ENCODE results near the gene CST9. TPM values are rescaled to one million over a fixed set of nuclear protein-coding genes. Genes with fewer than 3 reads are reported as not detected.

The CST9 gene
- total and polyA plus RNA-seq, 7 experiments from 2014 or later: not detected

DNA sequence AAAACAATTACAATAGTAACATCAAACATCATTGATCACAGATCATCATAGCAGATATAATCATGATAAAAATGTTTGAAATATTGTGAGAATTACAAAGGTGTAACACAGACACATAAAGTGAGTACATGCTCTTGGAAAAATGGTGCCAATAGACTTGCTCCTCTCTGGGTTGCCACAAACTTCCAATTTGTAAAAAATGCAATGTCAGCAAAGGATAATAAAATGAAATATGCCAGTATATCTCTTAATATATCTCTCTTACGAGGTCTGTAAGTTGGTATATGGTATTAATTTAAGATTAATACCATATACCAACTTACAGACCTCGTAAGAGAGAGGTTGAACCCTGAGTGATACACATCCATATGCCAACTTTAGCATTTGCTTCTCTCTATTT lies 45.4 kb upstream of the CST9 start:
- Histone ChIP-seq H3K27me3 (ENCODE audit: control insufficient read depth in 2 of 2, insufficient read depth in 2 of 2, low read length in 2 of 2) (no peaks in the 10 kb centered on the region), H3K27ac (ENCODE audit: low read depth, low read length) (no peak overlapping the region), H3K36me3 (ENCODE audit: control insufficient read depth in 2 of 3, insufficient read depth in 3 of 3, low read length in 3 of 3) (no peaks in the 10 kb centered on the region), H3K4me1 (ENCODE audit: control insufficient read depth in 2 of 2, insufficient read depth in 2 of 2, low read length in 2 of 2) (no peaks in the 10 kb centered on the region), H3K9me3 (ENCODE audit: control insufficient read depth in 2 of 3, low read length in 3 of 3) (no peaks in the 10 kb centered on the region), H3K4me3 (ENCODE audit: low read length) (no peak overlapping the region)
- ATAC-seq (no peak), DNase-seq (no peak)
- ChIA-PET CTCF (no interaction called here), POLR2A (no interaction called here)
- H3K27me3 Mint-ChIP-seq: peaks cover 10 to 22% (median 11%) of the 10 kb centered on the region in 5 donors
- H3K4me3 Mint-ChIP-seq: no peak overlapping the region
- intact Hi-C loops (cut with micrococcal nuclease): no loop called here
- peaks cover 0 to 6% (median 0%) of the 10 kb centered on the region in 7 donors for H3K4me1 Mint-ChIP-seq
- no peaks in the 10 kb centered on the region for H3K36me3 Mint-ChIP-seq
- no peak overlapping the region for H3K27ac Mint-ChIP-seq
- peaks cover 0 to 3% (median 0%) of the 10 kb centered on the region in 11 donors for H3K9me3 Mint-ChIP-seq

DNA sequence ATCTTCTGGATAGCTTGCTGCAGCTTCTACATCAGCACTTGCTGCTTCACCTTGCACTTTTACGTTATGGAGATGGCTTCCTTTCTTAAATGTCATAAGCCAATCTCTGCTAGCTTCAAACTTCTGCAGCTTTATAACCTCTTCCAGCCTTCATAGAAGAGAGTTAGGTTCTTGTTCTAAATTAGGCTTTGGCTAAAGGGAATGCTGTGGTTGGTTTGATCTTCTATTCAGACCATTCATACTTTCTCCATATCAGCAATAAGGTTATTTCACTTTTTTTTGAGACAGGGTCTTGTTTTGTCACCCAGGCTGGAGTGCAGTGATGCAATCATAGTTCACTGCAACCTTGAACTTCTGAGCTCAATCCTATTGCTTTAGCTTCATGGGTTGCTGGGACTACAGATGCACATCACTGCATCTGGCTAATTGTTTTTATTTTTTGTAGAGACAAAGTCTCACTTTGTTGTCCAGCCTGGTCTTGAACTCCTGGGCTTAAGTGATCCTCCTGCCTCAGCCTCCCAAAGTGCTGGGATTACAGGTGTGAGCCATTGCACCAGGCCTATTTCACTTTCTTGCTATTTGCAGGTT lies 44.2 kb upstream of the CST9 start:
- Histone ChIP-seq H3K27ac (ENCODE audit: low read depth, low read length) (no peak overlapping the region), H3K36me3 (ENCODE audit: control insufficient read depth in 2 of 3, insufficient read depth in 3 of 3, low read length in 3 of 3) (no peaks in the 10 kb centered on the region), H3K27me3 (ENCODE audit: control insufficient read depth in 2 of 2, insufficient read depth in 2 of 2, low read length in 2 of 2) (no peaks in the 10 kb centered on the region), H3K9me3 (ENCODE audit: control insufficient read depth in 2 of 3, low read length in 3 of 3) (no peaks in the 10 kb centered on the region), H3K4me1 (ENCODE audit: control insufficient read depth in 2 of 2, insufficient read depth in 2 of 2, low read length in 2 of 2) (no peaks in the 10 kb centered on the region), H3K4me3 (ENCODE audit: low read length) (no peak overlapping the region)
- H3K27ac Mint-ChIP-seq: no peak overlapping the region
- H3K4me3 Mint-ChIP-seq: no peak overlapping the region
- peaks cover 0 to 6% (median 0%) of the 10 kb centered on the region in 7 donors for H3K4me1 Mint-ChIP-seq
- ATAC-seq (no peak), DNase-seq (no peak)
- no peaks in the 10 kb centered on the region for H3K36me3 Mint-ChIP-seq
- H3K27me3 Mint-ChIP-seq: peaks cover 4 to 18% (median 13%) of the 10 kb centered on the region in 5 donors
- POLR2A ChIA-PET: no interaction called here
- peaks cover 0 to 3% (median 0%) of the 10 kb centered on the region in 11 donors for H3K9me3 Mint-ChIP-seq
- intact Hi-C loops (cut with micrococcal nuclease): no loop called here
- CTCF ChIA-PET: no interaction called here

DNA sequence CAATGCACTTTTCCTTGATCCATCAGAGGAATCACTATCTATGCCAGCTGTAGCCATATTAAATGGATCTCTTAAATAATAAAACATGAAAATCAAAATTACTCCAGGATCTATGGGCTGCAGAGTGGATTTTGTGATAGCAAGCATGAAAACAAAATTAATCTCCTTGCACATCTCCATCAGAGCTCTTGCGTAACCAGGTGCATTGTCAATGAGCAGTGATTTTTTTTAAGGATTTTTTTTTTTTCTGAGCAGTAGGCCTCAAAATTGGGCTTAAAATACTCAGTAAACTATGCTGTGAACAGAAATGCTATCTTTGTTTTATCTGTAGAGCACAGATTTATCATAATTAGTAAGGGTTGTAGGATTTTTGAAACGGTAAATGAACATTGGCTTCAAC lies 43.5 kb upstream of the CST9 start:
- Histone ChIP-seq H3K4me3 (ENCODE audit: low read length) (no peak overlapping the region), H3K4me1 (ENCODE audit: control insufficient read depth in 2 of 2, insufficient read depth in 2 of 2, low read length in 2 of 2) (no peaks in the 10 kb centered on the region)
- intact Hi-C loops (cut with micrococcal nuclease): no loop called here

DNA sequence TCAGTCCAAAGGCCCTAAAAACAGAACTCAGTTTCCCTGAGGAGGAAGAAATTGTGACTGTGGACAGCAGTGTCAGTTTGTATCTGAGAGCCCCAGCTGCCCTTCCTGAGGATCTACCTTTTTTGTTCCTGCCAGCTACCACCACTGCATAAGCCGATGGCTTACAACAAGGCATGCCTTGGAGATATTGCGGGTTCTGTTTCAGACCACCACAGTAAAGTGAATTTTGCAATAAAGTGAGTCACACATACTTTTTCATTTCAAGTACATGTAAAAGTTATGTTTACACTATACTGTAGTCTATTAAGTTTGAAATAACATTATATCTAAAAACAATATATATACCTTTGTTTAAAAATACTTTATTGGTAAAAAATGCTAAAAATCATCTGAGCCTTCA lies 41.6 kb upstream of the CST9 start:
- peaks cover 0 to 3% (median 0%) of the 10 kb centered on the region in 11 donors for H3K9me3 Mint-ChIP-seq
- H3K27me3 ChIP-seq (ENCODE audit: control insufficient read depth in 2 of 2, insufficient read depth in 2 of 2, low read length in 2 of 2): no peaks in the 10 kb centered on the region
- no peaks in the 10 kb centered on the region for H3K36me3 Mint-ChIP-seq
- no peak overlapping the region for H3K27ac Mint-ChIP-seq
- no peaks in the 10 kb centered on the region for H3K36me3 ChIP-seq (ENCODE audit: control insufficient read depth in 2 of 3, insufficient read depth in 3 of 3, low read length in 3 of 3)
- no peaks in the 10 kb centered on the region for H3K9me3 ChIP-seq (ENCODE audit: control insufficient read depth in 2 of 3, low read length in 3 of 3)
- CTCF ChIA-PET: no interaction called here
- H3K27me3 Mint-ChIP-seq: peaks cover 0 to 4% (median 0%) of the 10 kb centered on the region in 5 donors
- no peak for DNase-seq
- no peak overlapping the region for H3K4me3 Mint-ChIP-seq
- peaks cover 0 to 2% (median 0%) of the 10 kb centered on the region in 7 donors for H3K4me1 Mint-ChIP-seq
- no peak overlapping the region for H3K4me3 ChIP-seq (ENCODE audit: low read length)
- H3K4me1 ChIP-seq (ENCODE audit: control insufficient read depth in 2 of 2, insufficient read depth in 2 of 2, low read length in 2 of 2): no peaks in the 10 kb centered on the region
- H3K27ac ChIP-seq (ENCODE audit: low read depth, low read length): no peak overlapping the region
- no peak for ATAC-seq
- POLR2A ChIA-PET: no interaction called here
- intact Hi-C loops (cut with micrococcal nuclease): no loop called here

More for the DNA sequence above, 43.5 kb upstream of the CST9 start:
- POLR2A ChIA-PET: no interaction called here
- H3K27ac Mint-ChIP-seq: no peak overlapping the region
- peaks cover 0 to 13% (median 10%) of the 10 kb centered on the region in 5 donors for H3K27me3 Mint-ChIP-seq
- H3K36me3 Mint-ChIP-seq: no peaks in the 10 kb centered on the region
- no peak overlapping the region for H3K4me3 Mint-ChIP-seq
- Histone ChIP-seq H3K9me3 (ENCODE audit: control insufficient read depth in 2 of 3, low read length in 3 of 3) (no peaks in the 10 kb centered on the region), H3K36me3 (ENCODE audit: control insufficient read depth in 2 of 3, insufficient read depth in 3 of 3, low read length in 3 of 3) (no peaks in the 10 kb centered on the region), H3K27ac (ENCODE audit: low read depth, low read length) (no peak overlapping the region), H3K27me3 (ENCODE audit: control insufficient read depth in 2 of 2, insufficient read depth in 2 of 2, low read length in 2 of 2) (no peaks in the 10 kb centered on the region)
- H3K4me1 Mint-ChIP-seq: peaks cover 0 to 4% (median 0%) of the 10 kb centered on the region in 7 donors
- DNase-seq: no peak
- ATAC-seq: no peak
- CTCF ChIA-PET: no interaction called here
- peaks cover 0 to 3% (median 0%) of the 10 kb centered on the region in 11 donors for H3K9me3 Mint-ChIP-seq

DNA sequence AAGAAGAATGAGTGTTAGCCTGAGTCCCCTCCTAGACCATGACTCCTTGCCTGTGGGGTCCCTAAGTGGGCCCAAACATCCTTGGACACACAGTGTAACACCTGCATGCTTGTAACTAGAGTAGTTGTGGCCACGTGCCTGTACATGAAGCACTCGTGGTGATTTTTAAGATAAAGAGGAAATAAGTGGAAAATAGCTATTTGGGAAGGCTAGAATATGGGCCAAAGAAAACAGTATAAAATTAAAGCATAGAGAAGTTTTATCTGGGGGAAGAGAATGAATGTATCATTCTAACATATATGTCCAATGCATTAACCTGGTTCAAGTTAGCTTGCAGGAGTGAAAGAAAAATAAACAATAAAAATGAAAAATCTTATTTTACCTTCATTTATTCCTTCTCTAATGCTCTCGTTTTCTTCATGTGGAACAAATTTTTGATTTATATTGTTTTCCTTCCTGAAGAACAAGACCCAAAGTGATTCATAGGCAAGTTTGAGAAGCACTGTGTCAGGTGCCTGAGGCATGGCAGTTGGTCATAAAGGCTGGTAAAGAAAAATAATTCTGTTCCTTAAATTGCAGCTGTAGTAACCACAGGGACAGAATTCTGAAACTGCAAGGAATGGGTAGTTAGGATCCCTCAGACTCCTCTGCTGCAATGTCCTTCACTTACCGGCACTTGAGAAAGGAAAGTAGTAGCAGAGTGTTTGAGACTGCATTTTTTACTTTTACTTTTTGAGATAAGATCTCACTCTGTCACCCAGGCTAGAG lies 40.6 kb upstream of the CST9 start:
- DNase-seq (no peak), ATAC-seq (no peak)
- H3K4me1 Mint-ChIP-seq: peaks cover 0 to 2% (median 0%) of the 10 kb centered on the region in 7 donors
- no peaks in the 10 kb centered on the region for H3K9me3 ChIP-seq (ENCODE audit: control insufficient read depth in 2 of 3, low read length in 3 of 3)
- H3K36me3 Mint-ChIP-seq: no peaks in the 10 kb centered on the region
- H3K36me3 ChIP-seq (ENCODE audit: control insufficient read depth in 2 of 3, insufficient read depth in 3 of 3, low read length in 3 of 3): no peaks in the 10 kb centered on the region
- no peak overlapping the region for H3K27ac Mint-ChIP-seq
- H3K27ac ChIP-seq (ENCODE audit: low read depth, low read length): no peak overlapping the region
- H3K4me3 ChIP-seq (ENCODE audit: low read length): no peak overlapping the region
- CTCF ChIA-PET: no interaction called here
- no peaks in the 10 kb centered on the region for H3K27me3 ChIP-seq (ENCODE audit: control insufficient read depth in 2 of 2, insufficient read depth in 2 of 2, low read length in 2 of 2)
- POLR2A ChIA-PET: no interaction called here
- H3K27me3 Mint-ChIP-seq: peaks cover 0 to 4% (median 0%) of the 10 kb centered on the region in 5 donors
- no peaks in the 10 kb centered on the region for H3K4me1 ChIP-seq (ENCODE audit: control insufficient read depth in 2 of 2, insufficient read depth in 2 of 2, low read length in 2 of 2)
- peaks cover 0 to 3% (median 0%) of the 10 kb centered on the region in 11 donors for H3K9me3 Mint-ChIP-seq
- intact Hi-C loops (cut with micrococcal nuclease): no loop called here
- no peak overlapping the region for H3K4me3 Mint-ChIP-seq

DNA sequence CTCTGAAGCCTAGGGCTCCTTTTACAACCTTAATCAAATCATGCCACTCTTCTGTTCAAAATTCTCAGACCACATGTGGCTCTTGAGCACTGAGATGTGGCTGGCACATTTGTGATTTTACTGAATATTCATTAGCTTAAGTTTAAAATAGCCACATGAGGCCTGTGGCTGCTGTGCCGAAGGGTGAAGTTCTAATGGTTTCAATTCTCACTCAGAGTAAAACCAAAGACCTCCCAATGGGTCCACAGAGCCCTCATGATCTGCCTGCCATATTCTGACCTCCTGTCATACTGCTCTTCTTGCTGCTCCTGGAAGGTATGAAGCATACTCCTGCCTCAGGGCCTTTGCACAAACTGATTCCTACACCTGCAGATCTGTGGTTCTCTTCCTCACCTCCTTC lies 39.9 kb upstream of the CST9 start:
- Mint-ChIP-seq H3K36me3 (no peaks in the 10 kb centered on the region), H3K9me3 (no peaks in the 10 kb centered on the region), H3K27me3 (peaks cover 0 to 6% (median 0%) of the 10 kb centered on the region in 5 donors), H3K4me1 (peaks cover 0 to 2% (median 0%) of the 10 kb centered on the region in 7 donors), H3K4me3 (no peak overlapping the region), H3K27ac (no peak overlapping the region)
- no peak overlapping the region for H3K4me3 ChIP-seq (ENCODE audit: low read length)
- CTCF ChIA-PET: no interaction called here
- no peak overlapping the region for H3K27ac ChIP-seq (ENCODE audit: low read depth, low read length)
- H3K27me3 ChIP-seq (ENCODE audit: control insufficient read depth in 2 of 2, insufficient read depth in 2 of 2, low read length in 2 of 2): no peaks in the 10 kb centered on the region
- no peaks in the 10 kb centered on the region for H3K4me1 ChIP-seq (ENCODE audit: control insufficient read depth in 2 of 2, insufficient read depth in 2 of 2, low read length in 2 of 2)
- intact Hi-C loops (cut with micrococcal nuclease): no loop called here
- ATAC-seq (no peak), DNase-seq (no peak)
- H3K36me3 ChIP-seq (ENCODE audit: control insufficient read depth in 2 of 3, insufficient read depth in 3 of 3, low read length in 3 of 3): no peaks in the 10 kb centered on the region
- no peaks in the 10 kb centered on the region for H3K9me3 ChIP-seq (ENCODE audit: control insufficient read depth in 2 of 3, low read length in 3 of 3)
- POLR2A ChIA-PET: no interaction called here

DNA sequence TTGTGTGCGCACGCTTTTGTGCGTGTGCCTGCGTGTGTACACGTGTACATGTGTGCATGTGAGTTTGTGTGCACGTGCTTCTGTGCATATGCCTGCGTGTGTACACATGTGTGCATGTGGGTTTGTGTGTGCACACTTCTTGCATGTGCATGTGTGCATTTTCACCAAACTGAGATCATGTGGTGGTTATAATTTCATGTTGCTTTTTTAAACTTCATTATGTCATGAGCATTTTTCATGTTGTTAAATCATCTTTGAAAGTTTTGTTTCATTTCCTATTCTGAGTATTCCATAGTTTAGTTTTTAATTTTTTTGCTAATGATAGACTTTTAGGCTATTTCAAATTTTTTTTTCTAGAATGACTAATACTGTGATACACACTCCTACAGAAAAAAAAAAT lies 38.4 kb upstream of the CST9 start:
- Mint-ChIP-seq H3K36me3 (no peaks in the 10 kb centered on the region), H3K9me3 (no peaks in the 10 kb centered on the region), H3K27ac (no peak overlapping the region), H3K4me1 (peaks cover 0 to 10% (median 0%) of the 10 kb centered on the region in 7 donors), H3K4me3 (no peak overlapping the region), H3K27me3 (peaks cover 0 to 16% (median 6%) of the 10 kb centered on the region in 5 donors)
- ChIA-PET POLR2A (no interaction called here), CTCF (no interaction called here)
- Histone ChIP-seq H3K27me3 (ENCODE audit: control insufficient read depth in 2 of 2, insufficient read depth in 2 of 2, low read length in 2 of 2) (no peaks in the 10 kb centered on the region), H3K4me3 (ENCODE audit: low read length) (no peak overlapping the region), H3K36me3 (ENCODE audit: control insufficient read depth in 2 of 3, insufficient read depth in 3 of 3, low read length in 3 of 3) (no peaks in the 10 kb centered on the region), H3K9me3 (ENCODE audit: control insufficient read depth in 2 of 3, low read length in 3 of 3) (no peaks in the 10 kb centered on the region), H3K27ac (ENCODE audit: low read depth, low read length) (no peak overlapping the region), H3K4me1 (ENCODE audit: control insufficient read depth in 2 of 2, insufficient read depth in 2 of 2, low read length in 2 of 2) (no peaks in the 10 kb centered on the region)
- intact Hi-C loops (cut with micrococcal nuclease): no loop called here
- ATAC-seq (no peak), DNase-seq (no peak)

All from naive thymus-derived CD4-positive, alpha-beta T cell (primary cell).